ENCODE results near the gene ICAM5.

The ICAM5 gene

DNA sequence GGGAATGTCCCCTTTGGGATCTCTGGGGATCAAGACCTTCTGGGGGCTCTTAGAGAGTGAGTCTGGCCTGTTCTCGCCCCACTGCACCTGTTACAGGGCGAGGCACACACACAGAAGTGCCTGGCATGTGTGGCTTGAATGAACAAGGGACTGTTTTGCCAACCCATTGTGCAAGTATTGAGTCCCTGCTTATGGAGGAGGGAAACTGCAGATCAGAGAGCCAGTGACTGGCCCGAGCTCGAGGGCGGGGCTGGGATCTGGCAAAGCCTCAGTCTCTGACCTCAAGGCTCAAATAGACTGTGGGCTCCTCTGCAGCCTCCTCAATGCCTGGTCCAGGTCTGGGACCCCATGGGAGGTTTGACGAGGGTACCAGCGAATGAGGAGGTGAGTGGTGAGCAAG, 38.0 kb downstream of the ICAM5 start:
- no peak for DNase-seq (ENCODE audit: low spot score)
- TF ChIP-seq, protein P1, sequence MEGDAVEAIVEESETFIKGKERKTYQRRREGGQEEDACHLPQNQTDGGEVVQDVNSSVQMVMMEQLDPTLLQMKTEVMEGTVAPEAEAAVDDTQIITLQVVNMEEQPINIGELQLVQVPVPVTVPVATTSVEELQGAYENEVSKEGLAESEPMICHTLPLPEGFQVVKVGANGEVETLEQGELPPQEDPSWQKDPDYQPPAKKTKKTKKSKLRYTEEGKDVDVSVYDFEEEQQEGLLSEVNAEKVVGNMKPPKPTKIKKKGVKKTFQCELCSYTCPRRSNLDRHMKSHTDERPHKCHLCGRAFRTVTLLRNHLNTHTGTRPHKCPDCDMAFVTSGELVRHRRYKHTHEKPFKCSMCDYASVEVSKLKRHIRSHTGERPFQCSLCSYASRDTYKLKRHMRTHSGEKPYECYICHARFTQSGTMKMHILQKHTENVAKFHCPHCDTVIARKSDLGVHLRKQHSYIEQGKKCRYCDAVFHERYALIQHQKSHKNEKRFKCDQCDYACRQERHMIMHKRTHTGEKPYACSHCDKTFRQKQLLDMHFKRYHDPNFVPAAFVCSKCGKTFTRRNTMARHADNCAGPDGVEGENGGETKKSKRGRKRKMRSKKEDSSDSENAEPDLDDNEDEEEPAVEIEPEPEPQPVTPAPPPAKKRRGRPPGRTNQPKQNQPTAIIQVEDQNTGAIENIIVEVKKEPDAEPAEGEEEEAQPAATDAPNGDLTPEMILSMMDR (conservative IDR thresholded peaks at IDR 0.05; ENCODE audit: low read depth) = no peak
- POLR2A ChIA-PET (ENCODE audit: low non-redundant PET) = no interaction called here
- H3K27ac ChIP-seq = no peak overlapping the region
- CTCF ChIA-PET = no interaction called here

DNA sequence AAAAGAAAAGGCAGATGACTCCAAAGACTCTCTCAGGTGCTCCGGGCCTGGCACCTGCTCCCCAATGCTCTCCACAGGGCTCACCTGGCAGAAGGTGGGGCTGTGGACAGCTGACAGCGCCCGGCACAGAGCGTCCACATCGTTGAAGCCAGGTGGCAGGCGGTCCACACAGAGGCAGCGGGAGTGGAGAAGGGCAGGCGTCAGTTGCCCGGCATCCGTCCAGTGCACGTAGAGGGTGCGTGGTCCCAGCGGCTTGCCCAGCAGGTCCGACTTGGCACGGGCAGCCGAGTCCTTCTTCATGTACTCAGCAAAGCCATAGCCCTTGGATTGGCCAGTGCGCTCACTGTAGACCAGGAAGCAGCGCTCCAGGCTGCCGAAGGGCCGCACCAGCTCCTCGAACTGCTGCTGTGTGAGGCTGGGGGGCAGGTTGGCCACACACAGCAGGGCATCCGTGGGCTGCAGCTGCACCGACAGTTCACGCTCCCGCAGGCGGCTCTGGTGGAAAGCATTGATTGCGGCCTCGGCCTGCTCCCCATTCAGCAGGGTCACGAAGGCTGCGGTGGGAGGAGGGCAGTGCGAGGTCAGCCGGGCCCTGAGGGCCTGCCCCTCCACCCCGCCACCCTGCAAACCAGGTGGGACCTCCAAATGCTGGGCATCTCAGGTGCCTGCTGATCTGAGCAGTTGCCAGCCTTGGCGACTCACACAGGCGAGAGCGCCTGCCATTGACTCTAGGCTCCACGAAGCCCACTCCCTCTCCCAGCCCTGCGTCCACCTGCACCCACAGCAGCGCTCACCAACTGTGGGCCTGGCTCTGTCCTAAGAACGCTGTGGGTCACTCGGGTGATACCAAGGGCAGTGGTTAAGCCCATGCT, 39.0 kb downstream of the ICAM5 start:
- ChIA-PET CTCF (interaction anchor here (0.7 kb wide), 1 partner anchor 58 kb away, joined by 3 read pairs; the partner anchor contains the start of gene ICAM1), POLR2A (ENCODE audit: low non-redundant PET) (no interaction called here)
- TF ChIP-seq, protein P1 (conservative IDR thresholded peaks at IDR 0.05; ENCODE audit: low read depth) = no peak
- no peak for DNase-seq (ENCODE audit: low spot score)
- H3K27ac ChIP-seq = no peak overlapping the region

DNA sequence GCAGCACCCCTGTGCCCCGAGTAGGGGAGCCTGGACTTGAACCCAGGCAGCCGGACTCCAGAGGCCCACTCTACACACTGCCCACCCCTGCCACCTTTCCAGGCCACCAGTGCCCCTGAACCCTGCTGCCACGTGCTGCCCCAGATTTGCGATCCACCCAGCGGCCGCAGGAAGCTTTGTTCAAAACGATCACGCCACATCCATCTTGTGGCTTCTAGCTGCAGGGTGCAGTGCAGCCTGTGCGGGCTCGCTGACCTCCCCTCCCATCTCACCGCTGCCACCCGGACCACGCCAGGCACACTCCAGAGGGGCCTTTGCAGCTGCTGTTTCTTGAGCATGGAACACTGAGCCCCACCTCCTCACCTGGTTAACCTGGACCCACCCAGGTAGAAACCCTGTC, 39.8 kb downstream of the ICAM5 start:
- H3K27ac ChIP-seq = no peak overlapping the region
- DNase-seq (ENCODE audit: low spot score) = no peak
- TF ChIP-seq, protein P1 (conservative IDR thresholded peaks at IDR 0.05; ENCODE audit: low read depth) = no peak
- POLR2A ChIA-PET (ENCODE audit: low non-redundant PET) = no interaction called here
- CTCF ChIA-PET = no interaction called here

DNA sequence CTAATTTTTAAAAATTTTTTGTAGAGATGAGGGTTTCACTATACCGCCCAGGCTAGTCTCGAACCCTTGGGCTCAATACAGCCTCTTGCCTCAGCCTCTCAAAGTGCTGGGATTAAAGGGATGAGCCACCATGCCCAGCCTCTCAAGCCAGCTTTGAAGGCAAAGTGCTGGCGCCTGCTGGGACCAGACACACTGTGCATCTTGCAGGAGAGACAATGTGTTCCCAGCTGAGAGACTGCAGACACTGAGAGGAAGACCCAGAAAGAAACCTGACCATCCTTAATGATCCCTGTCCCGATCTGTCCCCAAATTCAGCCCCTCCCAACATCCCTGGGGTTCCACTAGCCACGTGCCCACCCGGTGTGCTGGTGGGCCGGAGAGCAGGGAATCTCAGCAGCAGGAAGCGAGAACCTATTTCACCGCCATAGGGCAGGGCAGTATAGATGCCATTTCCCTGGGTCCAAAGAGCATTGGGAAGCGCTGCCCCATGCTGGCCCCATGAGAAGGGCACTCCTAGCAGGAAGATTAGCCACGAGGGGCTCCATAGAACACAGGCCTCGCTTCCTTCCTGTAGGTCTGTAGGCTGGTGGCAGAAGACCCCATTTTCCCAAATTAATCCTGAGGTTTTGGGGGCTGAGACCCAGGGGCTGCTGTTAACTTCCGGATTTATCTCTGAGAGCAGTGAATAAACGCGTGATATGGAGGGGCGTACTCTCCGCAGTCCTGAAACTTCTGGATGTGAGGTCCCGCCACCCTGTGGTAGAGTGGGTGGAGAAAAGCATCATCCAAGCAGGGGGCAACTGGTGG, 42.6 kb downstream of the ICAM5 start:
- H3K27ac ChIP-seq = peak overlapping the region; percentile 91
- no peak for DNase-seq (ENCODE audit: low spot score)
- POLR2A ChIA-PET (ENCODE audit: low non-redundant PET) = no interaction called here
- TF ChIP-seq, protein P1 (conservative IDR thresholded peaks at IDR 0.05; ENCODE audit: low read depth) = no peak
- CTCF ChIA-PET = interaction anchor here (0.5 to 1.0 kb wide), 3 partner anchors 35 to 63 kb away, joined by 3 to 6 read pairs (median 3); no protein-coding TSS in a partner anchor

DNA sequence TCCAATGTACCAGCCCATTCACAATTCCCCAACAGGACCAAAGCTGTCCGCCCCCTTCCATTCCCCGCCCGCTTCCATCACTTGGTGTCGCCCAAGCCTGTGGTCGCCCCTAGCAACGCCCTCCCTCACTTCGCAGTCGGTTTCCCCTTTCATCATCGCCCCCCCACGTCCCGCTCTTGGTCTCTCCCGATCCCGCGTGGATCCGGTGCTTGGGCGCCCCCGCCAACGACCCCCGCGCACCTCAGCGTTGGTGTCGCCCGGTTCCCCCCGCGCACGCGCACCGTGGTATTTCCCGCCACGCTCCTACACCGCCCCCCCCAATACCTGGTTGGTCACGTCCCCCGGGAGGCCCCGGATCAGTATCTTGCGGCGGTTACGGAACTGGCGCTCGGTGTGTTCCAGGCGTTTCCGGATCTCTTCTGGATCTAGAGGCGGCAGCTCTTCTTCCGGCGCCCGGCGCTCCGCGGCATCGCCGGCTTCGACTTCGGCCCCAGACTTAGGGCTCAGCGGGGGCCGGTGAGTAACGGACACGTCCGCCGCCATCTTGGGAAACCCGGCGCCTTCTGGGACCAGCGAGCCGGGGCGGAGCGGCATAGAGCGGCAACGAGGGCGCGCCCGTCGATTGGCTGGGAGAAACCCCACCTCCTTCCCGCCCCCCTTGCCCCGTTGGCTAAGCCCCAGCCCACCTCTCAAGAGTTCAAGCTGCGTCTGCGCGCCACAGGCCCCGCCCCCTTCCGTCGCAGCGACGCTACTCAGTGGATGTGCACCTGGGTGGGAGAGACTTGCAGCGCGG, 43.4 kb downstream of the ICAM5 start, which contains the start of gene RAVER1:
Gene RAVER1, minus strand, starts transcription at position 565 of the 793 bp plus-strand sequence. Its CDS starts 22 bp downstream, at position 543.
- TF ChIP-seq, protein P1 (conservative IDR thresholded peaks at IDR 0.05; ENCODE audit: low read depth) = no peak
- H3K27ac ChIP-seq = peak within 1 kb of the TSS; percentile 91
- ChIA-PET POLR2A (ENCODE audit: low non-redundant PET) (interaction anchor here (0.5 to 1.2 kb wide), 4 partner anchors 18 to 221 kb away, joined by 4 to 10 read pairs (median 5); partner anchors contain the start of genes ICAM5 and P2RY11), CTCF (interaction anchor here (0.6 to 1.0 kb wide), 4 partner anchors 63 to 608 kb away, joined by 3 to 7 read pairs (median 3); partner anchors contain the start of gene ICAM1)
- peak; percentile 99 for DNase-seq (ENCODE audit: low spot score)

Measured in RWPE1 (cell line).